ENCODE results near the gene ARL5A.
A peak's percentile ranks its signal among the peaks of the same experiment; 100 is the strongest.

Gene ARL5A

DNA sequence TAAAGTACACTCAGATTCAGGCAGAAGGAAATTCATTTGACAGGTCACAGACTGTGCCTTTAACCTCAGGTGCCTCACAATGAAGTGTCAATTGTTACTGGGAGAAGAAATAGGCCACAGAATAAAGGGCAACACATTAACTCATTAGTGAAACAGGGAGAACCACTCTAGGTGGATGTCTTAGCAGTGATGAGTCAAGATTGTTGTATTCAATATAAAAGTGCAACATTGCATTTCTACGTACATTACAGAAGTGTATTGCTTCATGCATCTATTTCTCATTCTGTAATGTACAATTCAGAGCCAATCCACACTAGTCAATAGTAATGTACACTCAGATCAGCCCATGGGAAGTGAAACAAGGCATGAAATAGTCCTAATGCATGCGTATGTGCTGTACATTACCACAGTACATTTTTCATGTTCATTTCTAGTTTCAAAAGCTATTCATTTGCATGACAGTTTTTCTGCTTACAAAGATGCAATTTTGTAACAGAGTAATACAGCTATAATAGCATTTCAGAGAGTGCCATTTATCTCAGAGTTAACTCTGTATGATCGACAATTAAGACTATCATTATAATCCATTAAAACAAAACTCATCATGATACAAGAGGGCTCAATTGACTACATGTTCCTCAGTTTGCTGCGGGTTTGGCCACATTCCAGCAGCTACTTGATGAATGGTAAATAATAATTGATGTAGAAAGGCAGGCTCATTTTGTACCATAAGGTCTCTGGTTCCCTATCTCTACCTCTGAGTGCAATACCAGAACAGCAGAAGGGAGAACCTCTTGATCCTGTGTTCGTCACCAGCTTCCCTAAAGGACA lies 12.2 kb upstream of the ARL5A start:
- peak in 1 of 5 donors; percentile 12 for DNase-seq

DNA sequence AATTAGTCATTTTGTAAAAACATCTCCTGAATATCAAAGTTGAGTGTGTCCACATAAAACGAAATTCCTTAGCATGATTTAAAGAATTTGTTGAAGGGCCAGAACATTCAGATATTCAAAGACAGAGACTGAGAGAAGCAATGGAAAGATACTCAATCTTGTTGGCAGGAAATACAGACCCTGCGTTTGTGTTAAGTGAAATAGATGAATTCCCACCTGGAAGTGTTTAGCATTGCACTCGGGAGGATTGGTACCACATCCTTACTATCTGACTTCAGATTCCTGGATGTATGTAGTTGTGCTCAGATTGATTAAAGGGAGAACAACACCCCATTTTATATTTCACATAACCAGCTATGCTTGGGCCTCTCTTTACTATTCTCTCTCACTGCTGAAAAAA lies 9.7 kb upstream of the ARL5A start:
- no peak for DNase-seq

DNA sequence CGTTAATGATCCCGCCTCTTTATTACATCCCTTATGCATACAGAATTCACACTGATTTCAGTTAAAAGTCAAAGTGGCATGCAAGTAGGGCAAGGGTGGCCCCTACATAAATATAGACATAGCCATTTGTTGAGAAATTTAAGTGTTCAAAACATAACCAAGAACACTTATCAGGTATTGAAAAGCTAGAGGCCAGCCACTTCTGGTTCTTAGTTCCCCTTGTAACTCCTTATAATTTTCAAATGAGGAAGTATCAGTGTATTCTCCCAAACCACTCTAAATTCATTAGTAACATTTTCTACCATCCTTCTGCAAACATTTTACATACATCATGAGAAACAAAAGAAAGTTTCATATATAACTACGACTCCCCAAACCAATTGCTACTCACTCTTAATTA lies 5.8 kb upstream of the ARL5A start:
- DNase-seq: no peak

- DNase-seq: no peak
These were observed 2.7 kb upstream of the ARL5A start for GRCh38 chr2:151830961-151831360.

- no peak for DNase-seq
These were observed 686 bp upstream of the ARL5A start for GRCh38 chr2:151828890-151829324.

GRCh38 chr2:151827564-151828142 lies 568 bp downstream of the ARL5A start:
- peak in 3 of 5 donors; percentile 5 to 21 (median 5) for DNase-seq

GRCh38 chr2:151826737-151827157 lies 1.5 kb downstream of the ARL5A start:
- peak in 1 of 5 donors; percentile 11 for DNase-seq

- no peak for DNase-seq
These were observed 3.3 kb downstream of the ARL5A start for GRCh38 chr2:151824886-151825285.

DNA sequence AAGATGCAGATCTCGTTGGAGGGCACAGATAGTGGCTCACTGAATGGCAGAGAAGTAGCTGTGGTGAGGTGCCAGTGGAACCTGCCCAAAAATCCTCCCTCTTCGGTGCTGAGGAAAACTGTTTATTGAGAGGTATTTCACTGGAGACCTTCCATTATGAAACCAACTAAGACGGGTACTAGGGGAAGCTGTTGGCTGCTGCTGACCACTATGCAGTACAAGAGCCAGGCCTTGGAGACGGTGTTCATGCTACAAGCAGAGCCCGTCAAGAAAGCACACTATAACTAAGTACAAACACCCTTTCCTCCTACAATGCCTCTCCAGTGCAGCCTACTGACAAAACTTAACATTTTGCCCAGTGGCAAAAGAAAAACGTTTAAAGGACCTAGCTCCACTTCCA lies 4.6 kb downstream of the ARL5A start:
- DNase-seq: no peak

DNA sequence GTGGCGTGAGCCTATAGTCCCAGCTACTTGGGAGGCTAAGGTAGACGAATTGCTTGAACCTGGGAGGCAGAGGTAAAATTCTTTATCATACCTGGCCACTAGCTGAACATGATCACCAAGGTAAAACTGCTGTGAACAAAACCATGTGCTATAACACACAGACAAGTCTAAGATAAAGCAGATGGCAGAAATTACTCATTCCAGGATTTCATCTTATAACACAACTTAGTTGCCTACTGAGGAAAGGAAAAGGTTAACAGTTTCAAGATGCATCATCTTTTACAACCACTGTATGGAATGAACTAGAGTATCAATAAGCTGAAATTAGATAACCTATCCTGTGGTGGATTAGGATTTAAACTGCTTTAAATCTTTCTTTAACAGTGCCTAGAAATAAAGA lies 8.3 kb downstream of the ARL5A start:
- DNase-seq: peak in 1 of 5 donors; percentile 66

GRCh38 chr2:151817929-151818328 lies 10.3 kb downstream of the ARL5A start:
- no peak for DNase-seq

DNA sequence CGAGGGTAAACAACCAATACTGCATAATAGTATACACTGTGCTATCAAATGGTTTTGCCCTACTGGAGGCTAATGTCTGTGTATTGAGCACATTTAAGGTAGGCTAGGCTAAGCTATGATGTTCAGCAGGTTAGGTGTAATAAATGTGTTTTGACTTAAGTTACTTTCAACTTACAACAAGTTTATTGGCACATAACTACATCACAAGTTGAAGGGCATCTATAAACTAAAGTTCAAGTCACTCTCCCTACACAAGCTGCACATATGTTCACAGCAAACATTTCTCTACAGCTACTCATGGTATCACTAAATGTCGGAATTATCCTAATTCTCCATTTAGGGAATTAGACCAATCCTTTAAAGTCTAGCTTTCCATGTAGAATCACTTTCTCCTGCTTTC lies 11.4 kb downstream of the ARL5A start:
- no peak for DNase-seq

GRCh38 chr2:151815821-151816489 lies 12.3 kb downstream of the ARL5A start:
- DNase-seq: no peak

GRCh38 chr2:151810489-151810888 lies 17.7 kb downstream of the ARL5A start:
- DNase-seq: no peak

DNA sequence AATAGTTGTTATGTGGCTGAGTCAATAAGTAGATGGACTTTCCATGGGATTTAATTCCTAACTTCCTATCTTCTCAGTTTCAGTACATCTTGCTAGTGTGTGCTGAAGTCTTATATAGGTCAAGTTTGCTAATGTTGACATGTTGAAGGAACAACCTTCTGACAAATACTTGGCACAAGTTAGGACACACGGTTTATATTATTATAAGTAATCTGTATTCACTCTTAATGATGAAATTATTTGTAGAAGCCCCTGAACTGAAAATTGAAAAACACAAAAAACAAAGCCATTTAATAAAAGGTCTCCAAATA lies 19.2 kb downstream of the ARL5A start:
- DNase-seq: no peak

GRCh38 chr2:151808258-151809072 lies 19.8 kb downstream of the ARL5A start:
- no peak for DNase-seq

- no peak for DNase-seq
These were observed 22.3 kb downstream of the ARL5A start for GRCh38 chr2:151805961-151806360.

- no peak for DNase-seq
These were observed 22.9 kb downstream of the ARL5A start for GRCh38 chr2:151805343-151805742.

GRCh38 chr2:151803811-151804210 lies 24.4 kb downstream of the ARL5A start:
- DNase-seq: no peak

GRCh38 chr2:151802315-151802714 lies 25.9 kb downstream of the ARL5A start:
- no peak for DNase-seq

GRCh38 chr2:151799886-151800292 lies 28.3 kb downstream of the ARL5A start:
- no peak for DNase-seq

- DNase-seq: no peak
These were observed 31.4 kb downstream of the ARL5A start for GRCh38 chr2:151796774-151797173.

GRCh38 chr2:151795646-151796240 lies 32.5 kb downstream of the ARL5A start:
- no peak for DNase-seq

Data from T-helper 1 cell (primary cell).